Medulla oblongata (tissue), 1 donor: ENCODE measurements around the gene SYTL1.
"Not testable (repeated sequence)": the region's sequence is repeated elsewhere in the genome, so short reads cannot be mapped to it uniquely, and the experiment has no call there.

Experiments used
- DNase-seq: peaks from one replicate; pipeline ENCODE4 v3.0.0-alpha.2; 2015; ENCODE audit errors: extremely low spot score

SYTL1 gene

DNA sequence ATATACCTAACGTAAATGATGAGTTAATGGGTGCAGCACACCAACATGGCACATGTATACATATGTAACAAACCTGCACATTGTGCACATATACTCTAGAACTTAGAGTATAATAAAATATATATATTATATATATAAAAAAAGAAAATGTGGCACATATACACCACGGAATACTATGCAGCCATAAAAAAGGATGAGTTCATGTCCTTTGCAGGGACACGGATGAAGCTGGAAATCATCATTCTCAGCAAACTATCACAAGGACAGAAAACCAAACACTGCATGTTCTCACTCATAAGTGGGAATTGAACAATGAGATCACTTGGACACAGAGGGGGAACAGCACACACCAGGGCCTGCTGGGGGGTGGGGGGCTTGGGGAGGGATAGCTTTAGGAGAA lies 43.0 kb downstream of the SYTL1 start:
- not testable (repeated sequence) for DNase-seq

DNA sequence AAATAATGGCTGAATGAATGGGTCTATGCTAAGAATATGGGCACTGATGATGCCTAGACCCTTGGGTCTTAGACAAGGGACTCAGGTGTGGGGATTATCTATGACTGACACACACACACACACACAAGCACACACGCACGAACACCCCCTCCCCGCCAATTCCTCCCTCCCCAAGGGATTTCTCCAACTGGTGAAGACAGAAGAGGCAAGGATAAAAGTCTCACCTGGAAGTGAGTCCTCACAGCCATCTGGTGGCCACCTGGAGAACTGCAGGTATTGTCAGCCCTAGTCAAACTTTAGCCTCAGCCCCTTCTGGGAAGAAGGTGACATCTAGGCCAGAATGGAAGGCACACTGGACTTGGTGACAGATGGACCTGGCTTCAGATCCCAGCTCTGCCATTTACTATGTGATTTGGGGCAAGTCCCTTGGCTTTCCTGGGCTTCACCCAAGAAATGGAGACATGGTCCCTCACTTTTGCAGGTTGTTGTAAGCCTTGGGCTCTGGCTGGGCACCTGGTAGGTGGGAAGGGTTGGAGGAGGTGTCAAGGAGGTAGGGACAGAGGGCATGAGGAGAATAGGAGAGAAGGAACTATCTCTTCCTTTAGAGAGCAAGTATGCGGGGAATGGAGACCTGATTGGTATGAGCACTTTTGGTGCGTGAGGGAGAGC lies 46.6 kb downstream of the SYTL1 start:
- DNase-seq = no peak

DNA sequence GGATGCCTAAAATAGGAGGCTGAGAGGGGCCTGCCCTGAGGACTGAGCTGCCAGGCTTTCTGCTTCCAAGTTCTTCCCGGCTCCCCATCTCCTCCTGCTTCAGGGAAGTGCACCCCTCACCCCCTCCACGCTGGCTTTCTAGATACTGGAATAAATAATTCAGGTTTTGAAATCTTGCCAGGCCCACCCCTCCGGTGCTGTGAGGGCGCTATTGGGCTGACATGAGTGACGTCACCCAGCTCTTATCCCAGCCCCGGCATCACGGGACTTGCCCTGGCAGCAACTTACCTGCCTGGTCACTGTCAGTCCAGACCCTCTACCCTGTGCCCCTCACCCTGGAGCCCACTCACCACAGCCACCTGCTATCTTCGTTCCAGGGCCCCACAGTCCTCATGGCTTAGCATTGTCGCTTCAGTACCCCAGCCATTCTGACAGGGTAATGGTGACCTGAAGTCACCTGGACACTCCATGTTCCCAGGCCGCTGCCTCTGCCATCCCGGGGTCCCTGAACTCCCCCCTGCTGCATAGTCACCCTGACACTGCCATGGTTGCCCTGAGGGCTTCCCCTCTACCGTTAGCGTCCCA lies 49.8 kb downstream of the SYTL1 start:
- DNase-seq = peak; percentile 51

DNA sequence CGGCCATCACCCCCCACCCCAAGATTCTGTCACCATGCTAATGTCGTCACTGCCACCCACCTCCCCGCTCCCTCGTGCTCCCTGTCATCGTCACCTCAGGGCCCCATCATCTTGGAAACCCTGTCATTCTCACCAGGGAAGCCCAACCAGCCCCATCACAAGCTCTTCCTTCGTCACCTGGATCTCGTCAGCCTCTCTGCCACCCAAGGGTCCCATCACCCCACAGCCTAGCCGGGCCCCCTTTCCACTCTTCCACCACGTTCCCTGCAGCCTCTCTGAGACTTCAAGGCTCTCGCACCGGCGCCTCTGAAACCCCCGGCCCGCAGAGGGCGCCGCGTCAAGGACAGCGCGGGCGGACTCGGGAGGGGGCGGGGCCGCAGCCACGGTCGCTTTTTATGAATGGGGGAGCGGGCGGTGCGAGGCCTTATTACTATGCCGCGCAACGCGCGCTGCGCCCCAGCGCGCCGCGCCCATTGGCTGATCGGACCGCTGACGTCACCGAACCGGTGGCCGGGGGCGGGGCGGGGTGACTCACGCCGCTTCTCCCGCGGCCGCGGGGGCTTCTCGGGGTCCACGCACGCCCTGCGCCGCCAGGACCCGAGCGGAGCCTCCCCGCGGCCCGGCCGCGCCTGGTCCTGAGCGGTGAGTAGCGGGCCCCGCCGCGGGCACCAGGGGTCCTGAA lies 50.4 kb downstream of the SYTL1 start, which contains the start of gene GPR3:
Gene GPR3, plus strand, starts transcription at position 527 of the 682 bp plus-strand sequence. CDS start 1,177 bp downstream, outside the sequence.
- peak; percentile 84 for DNase-seq

DNA sequence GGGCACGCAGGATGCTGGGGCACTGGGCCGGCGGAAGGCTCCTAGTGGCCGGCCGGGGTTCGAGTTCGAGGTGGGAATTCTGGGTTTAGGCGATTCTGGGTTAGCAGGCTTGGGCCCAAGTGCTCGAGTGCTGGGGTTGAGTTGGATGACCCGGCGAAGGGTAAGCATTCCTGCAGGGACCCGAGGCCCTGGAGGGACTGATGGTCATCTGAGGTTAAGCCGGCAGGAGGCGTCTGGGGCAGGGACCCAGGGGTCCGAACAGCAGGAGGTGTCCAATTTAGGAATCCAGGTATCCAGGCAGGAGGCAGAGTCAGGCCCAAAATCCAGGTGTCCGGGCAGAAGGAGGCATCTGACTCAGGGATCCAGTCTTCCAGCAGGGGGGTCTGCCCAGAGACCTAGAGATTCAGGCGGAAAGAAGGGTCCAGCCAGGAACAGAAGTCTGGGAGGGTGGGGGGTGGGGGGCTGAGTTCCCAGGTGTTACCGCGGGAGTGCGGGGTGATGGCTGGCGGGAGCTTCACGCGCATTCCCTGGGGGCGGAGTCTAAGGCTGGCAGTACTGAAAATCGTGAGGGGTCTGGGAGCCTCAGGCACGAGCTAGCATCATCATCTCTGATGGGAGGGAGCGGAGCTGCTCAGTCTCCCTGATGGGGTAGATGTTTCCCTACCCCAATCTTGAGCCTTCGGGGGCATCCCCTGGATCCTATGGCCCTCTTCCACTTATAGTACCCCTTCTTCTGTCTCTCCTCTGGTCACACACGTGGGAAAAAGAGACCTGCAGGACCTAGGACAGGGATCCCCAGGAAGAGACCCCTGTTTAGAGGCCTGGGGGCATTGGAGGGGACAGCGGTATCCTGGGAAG lies 51.2 kb downstream of the SYTL1 start:
- DNase-seq = no peak

DNA sequence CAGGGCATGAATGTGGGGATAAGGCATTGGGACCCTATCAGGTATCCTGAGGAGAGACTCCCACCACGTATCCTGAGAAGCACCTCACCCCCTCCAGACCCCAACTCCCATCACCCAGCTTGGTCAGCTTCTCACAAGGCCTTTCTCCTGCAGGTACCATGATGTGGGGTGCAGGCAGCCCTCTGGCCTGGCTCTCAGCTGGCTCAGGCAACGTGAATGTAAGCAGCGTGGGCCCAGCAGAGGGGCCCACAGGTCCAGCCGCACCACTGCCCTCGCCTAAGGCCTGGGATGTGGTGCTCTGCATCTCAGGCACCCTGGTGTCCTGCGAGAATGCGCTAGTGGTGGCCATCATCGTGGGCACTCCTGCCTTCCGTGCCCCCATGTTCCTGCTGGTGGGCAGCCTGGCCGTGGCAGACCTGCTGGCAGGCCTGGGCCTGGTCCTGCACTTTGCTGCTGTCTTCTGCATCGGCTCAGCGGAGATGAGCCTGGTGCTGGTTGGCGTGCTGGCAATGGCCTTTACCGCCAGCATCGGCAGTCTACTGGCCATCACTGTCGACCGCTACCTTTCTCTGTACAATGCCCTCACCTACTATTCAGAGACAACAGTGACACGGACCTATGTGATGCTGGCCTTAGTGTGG lies 51.9 kb downstream of the SYTL1 start:
- no peak for DNase-seq

DNA sequence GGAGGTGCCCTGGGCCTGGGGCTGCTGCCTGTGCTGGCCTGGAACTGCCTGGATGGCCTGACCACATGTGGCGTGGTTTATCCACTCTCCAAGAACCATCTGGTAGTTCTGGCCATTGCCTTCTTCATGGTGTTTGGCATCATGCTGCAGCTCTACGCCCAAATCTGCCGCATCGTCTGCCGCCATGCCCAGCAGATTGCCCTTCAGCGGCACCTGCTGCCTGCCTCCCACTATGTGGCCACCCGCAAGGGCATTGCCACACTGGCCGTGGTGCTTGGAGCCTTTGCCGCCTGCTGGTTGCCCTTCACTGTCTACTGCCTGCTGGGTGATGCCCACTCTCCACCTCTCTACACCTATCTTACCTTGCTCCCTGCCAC lies 52.4 kb downstream of the SYTL1 start:
- DNase-seq = no peak

DNA sequence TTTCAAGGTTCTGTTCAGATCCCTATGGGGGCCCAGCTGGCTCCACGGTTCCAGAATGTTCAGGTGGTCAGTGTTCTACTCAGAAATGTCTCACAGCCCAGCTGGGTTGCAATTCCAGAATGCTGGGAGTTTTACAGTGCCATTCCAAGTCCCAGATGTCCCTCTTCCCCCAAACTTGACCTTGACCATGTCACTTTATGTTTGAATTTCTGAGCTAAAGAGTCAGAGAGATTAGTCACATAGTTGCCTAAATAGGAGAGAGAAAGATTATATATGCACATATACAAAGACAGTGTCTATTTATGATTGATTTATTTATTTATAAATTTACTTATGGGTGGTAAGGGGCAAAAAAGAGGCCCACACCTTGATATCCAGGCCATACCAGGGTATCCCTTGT lies 53.1 kb downstream of the SYTL1 start:
- no peak for DNase-seq

DNA sequence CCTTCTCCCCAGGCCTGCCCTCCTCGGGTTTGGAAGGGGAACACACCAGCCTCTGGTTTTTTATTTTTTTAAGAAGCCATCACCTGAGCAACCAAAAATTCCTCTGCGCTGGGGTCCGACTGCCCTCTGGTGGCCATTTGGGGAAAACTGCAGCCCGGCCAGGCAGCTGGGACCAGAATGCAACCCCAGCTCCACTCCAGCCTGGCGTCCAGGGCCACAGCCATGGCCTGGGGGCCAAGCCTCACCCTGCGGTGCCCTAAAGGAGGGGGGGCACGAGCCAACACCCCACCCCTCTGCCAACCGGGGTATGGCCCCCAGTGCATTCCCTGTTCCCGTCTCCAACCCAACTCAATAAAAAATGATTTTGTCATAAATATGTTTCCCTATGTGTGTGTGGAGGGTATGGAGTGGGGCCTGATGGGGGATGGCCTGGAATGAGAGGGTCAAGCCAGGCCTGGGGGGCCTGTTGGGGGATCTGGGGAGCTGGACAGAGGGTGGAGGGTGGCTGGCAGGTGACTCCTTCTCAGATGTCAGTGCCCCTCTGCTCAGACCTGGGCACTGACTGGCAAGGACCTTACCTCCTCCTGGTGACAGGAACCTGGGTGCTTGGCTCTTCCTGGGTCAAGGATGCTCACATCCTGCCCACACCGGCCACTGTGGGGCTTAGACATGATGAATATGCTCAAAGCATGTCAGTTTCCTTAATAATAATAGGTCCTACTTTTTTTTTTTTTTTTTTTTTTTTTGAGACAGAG lies 53.8 kb downstream of the SYTL1 start:
- peak; percentile 77 for DNase-seq

DNA sequence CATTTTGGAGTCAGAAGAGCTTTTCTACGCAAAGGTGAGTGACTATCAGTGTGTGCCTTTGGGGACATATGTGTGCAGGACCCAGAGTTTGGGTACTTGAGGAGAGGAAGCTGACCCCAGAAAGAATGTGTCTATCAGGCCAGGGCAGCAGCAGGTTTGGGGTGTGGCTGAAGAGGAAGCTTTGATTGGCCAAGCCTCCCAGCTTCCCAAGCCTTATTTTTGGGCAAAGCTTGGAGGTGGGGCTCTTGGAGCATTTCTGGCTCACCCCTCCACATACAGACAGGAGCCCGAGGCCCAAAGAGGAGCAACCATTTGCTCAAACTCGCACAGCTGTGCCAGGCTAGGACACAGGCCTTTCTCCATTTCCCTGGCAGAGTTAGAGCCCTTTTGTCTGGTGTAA lies 55.3 kb downstream of the SYTL1 start:
- DNase-seq = no peak

DNA sequence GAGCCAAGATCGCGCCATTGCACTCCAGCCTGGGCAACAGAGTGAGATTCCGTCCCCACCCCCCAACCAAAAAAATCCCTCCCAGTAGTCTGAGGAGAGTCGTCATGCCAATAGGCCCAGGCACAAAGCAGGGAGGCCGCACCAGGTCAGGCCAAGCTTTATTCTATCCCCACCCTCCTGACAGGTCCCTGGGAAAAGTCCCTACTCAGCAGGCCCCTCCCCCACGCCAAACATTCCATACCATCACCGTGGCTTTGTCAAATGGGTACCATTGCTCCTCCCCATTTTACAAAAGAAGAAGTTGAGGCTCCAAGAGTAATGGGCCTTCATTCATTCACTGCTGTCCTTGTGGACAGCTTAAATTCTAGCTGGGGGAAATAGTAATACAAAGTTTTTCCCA lies 55.9 kb downstream of the SYTL1 start:
- DNase-seq = no peak

DNA sequence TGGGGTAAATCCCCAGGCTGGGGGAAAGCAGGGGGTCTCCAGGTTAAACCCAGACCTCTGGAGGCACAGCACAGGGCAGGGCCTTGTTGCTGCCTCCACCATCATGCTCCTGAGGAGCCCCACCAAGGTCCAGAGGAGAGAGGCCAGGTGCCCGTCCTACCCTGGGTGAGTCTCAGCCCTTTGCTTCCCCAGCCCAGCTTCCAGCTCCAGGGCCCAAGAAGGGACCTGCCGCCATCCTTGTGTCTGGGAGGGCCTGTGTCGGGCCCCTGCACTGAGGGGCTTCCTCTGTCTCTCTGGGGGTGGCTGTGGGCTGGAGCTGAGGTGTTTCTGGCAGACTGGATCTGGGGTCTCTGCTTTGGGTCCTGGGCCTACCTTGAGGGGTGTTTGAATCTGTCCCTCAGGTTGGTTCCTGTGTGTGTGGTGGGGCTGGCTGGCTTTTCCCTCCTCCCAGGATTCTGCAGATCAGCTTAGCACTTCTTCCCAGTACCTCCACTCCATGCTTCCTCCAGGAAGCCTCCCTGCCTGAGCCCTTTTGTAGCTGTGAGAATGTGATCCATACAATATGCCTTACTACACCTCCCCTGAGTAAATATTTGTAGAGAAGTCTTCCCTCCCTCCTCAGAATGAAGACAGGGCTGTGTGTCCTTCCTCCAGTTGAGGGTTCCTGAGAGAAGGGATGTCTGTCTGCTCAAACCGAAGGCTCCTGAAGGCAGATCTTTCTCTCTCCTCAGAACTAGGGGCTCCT lies 56.8 kb downstream of the SYTL1 start:
- DNase-seq = no peak

DNA sequence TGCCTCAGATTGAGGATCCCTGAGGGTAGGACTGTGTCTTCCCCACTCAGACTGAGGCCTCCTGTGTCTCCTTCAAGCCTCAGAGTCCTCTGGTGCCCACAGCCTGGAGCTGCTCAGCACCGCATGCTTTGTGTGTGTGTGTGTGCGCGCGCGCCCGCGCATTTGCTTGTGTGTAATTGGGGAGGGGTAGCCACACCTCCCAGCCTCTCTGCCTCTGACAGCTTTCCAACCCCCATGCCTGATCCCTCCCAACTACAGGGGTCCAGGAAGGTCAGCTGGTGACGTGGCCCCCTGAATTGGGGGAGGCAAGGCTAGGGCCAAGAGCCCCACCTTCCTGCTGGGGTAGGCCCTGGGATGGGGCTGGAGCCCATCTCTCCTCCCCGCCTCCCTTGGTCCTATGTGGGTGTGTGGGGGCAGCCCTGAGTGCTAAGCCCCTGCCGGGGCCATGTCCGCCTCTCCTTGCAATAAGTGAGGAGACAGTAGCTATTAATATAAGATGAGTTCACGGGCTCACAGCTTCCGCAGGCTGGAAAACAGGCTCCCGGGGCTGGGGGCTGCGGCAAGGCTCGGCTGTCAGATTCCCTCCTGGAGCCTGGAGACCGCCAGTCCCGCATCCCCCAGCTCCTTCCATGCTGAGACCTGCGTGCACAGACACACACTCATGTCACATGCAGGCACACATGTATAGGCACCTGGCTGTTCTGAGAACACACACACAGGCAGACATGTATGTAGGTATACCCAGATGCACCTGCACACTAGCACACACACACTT lies 57.6 kb downstream of the SYTL1 start:
- no peak for DNase-seq

DNA sequence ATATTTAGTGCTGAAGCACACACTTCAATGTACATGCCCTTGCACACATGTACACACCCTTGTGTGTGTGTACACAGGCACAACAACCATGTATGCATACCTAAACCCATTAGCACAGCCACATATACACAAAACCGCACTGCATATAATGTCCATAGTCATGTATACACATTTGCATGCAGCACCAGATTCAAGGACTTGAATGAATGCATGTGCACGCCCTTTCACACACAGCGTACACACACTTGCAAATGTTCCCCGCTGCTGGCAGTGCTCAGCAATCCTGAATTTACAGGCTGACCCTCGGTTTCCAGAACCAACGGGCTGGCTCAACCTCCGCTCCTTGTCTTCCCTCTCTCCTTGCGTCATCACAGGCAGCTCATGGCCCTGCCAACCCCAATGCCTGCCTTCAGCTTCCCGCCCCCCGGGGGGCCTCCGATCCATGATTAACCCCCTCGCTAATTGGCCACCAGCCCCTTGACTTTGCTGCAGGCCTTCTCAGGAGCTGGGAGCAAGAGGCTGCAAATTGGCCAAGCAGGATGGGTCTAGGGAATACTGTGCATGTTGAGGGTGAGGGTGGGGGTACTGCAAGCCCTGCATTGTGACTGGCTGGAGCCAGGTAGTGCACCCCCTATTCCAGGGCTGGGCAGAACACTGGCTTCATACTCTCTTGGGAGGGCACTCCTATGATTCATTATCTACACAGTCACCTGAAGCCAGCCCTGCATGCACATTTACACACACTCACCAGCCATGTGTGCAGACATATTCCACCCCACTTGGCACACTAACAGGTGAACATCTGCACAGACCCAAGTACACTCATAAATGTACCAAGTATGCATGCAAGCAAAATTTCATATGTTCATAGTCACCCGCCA lies 58.5 kb downstream of the SYTL1 start:
- DNase-seq = no peak

DNA sequence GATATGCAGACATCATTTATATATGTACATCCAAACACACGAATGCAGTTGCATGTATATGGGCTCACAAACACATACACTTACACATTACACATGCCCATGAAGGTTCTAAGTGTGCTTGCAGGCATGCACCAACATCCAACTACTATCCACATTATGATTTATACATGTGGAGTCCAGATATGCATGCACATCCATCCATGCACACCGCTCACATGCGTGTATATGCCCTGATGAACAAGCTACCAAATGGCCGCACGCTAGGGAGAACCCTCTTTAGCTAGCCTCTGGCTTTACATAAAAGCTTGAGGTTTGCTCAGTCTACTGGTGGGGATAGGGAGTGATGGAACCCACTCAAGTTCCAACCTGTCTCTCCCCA lies 59.1 kb downstream of the SYTL1 start:
- no peak for DNase-seq

DNA sequence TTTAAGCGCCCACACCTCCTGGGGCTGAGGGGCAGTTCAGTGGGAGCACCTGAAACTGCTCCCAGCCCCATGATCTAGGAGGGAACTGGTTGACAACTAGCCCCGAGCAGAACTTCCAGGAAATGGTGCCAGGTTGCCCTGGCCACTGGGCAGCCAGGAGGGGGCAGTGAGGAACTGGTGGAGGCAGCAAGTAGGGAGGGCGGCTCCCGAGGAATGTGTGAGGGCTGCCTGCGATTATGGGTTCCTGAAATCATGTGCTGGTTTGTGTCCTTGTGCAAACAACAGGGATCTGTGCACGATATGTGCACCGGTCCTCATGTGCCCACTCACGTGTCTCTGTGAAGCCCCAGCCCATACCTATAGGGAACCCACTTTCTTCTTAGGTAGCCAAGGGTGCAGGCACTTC lies 60.5 kb downstream of the SYTL1 start:
- DNase-seq = peak; percentile 90

DNA sequence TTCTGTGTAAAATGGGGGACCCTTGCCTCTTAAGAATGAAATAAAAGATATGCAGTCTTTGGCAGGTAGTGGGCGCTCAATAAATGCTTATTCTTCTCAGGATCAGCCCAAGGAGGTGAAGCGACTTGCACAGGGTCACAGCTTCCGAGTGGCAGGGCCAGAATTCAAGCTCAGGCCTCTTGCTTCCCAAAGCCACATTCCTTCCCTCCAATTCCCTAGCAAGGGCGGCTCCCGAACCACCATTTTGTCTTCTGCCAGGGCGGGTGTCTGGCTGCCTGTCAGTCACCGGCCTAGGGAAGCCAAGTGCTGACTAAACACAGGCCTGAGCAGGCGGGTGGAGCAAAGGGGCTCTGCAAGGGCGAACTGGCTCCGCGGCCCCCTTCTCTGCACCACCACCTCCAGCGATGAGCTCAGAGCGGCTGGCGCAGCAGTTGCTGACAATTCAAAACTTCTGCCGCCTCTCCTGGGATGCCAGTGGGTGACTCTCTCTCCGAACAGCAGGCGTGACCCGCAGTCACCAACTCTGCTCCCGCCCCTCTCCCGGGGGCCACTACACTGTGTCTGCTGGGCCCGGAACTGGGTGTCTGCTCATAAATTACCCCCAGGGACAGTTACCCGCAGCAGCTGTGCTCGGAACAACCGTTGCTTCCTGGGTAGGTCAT lies 61.4 kb downstream of the SYTL1 start:
- peak; percentile 56 for DNase-seq
